GM19455 (cell line): ENCODE measurements around the gene CCDC33.

ENCODE experiments used
- ATAC-seq: cut with Tn5 transposase; IDR thresholded peaks from one replicate; pipeline ENCODE4 v1.9.1; 2021; ENCODE audit not compliant: unreplicated experiment

CCDC33 gene

DNA sequence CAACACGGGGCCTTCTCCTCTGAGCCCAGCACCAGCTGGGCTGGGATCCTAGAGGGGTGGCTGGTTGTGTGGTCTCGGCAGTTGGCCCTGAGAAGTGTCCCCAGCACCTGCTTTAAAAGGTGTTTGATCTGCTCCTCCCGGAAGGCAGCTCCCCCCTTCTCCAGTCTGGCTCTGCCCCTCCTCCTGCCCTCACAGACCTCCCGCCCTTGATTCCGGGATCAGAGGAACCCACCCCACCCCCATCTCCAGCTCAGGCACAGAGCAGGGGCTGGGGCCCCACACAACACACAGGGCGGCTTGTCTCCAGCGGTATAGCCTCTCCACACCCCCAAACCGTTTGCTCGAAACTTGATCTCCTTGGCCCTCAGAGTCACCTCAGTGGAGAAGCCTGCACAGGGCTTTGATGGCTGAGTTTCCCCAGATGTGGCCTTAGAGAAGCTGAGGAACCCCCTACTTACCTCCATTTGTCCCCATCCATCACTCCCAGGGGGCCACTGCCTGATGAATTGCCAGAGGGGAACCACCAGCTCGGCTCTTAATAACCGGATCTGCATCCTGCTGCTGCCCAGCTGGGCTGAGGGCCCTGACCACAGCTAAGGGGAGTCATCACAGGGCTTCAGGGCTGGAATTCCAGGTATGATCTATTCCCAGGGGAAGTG, 27.1 kb upstream of the CCDC33 start:
- ATAC-seq: no peak

DNA sequence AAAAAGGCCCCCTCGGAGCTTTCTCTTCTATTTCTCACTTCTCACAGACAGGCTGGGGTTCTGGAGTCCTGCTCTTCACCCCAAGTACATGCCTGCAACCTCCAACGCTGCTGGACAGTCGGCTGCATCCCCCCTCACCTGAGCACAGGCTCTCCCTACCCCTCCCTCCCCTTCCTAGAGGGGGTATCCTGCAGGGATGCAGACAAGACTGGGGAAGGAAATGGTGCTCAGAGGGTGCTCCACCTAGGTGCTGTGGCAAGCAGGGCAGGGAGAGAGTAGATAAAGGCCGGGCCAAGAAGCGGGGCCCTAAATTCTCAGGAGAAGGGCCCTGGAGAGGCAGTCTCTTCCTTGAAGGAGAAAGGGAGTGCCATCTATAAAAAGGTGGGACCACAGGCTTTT, 26.6 kb upstream of the CCDC33 start:
- no peak for ATAC-seq

DNA sequence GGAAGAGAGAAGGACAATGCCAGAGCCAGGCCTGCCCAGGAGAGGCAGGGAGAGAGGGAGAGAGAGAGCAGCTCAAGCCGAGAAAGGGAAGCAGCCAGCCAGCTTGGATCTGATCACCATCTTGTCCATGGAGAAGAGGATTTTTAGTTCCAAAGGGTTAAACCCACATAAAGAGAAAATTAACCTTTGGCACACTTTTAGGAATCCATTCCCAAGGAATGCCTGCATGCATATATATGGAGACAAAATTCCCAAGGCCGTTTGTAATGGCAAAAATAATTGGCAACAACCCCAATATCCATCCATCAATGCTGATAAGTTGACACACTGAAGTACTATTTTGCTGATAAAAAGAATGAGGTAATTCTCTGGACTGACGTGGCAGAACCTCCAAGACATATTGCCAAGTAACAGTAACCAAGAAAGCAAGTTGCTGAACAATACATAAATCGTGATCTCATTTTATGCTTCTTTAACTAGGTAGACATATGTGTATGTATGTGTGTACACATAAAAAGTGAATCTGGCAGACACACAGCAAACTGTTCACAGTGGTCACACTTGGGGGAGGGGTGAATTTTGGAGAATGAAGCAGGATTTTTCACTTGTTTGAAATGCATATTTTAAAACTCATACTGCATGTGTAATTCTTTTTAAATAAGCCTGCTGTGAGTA, 26.0 kb upstream of the CCDC33 start:
- ATAC-seq: no peak

DNA sequence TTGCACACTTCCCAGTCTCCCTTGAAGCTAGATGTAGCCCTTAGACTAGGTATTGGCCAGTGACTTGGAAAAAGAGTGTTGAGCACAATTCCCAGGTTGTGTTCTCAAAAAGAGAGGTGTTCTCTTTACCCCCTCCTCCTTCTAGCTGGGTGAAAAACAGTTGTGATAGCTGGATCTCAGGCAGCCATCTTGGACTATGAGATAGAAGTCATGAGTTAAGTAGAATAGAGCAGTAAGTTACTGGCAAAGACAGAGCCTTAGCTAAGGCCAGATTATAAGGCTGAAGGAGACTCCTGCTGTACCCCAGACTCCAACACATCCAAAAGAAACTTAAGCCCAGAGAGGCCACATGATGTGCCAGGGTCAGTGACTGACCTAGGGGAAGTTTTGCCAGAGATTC, 25.4 kb upstream of the CCDC33 start:
- ATAC-seq: no peak

DNA sequence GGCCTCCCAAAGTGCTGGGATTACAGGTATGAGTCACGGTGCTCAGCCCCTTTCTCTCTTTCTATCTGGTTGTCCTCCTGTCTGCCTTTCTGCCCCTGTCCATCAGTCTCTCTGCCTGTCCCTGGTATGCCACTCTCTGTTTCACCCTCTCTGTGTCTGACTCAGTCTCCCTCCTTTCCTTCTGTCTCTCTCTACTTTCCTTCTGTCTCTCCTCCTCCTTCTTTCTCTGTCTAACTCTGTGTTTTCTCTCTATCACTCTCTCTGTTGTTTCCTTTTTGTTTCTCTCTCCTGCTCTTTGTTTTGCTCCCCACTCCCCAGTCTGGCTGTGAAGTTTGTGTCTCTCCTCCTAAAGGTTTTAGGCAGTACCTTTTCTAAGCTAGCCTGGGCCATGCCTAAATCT, 24.5 kb upstream of the CCDC33 start:
- ATAC-seq: no peak

DNA sequence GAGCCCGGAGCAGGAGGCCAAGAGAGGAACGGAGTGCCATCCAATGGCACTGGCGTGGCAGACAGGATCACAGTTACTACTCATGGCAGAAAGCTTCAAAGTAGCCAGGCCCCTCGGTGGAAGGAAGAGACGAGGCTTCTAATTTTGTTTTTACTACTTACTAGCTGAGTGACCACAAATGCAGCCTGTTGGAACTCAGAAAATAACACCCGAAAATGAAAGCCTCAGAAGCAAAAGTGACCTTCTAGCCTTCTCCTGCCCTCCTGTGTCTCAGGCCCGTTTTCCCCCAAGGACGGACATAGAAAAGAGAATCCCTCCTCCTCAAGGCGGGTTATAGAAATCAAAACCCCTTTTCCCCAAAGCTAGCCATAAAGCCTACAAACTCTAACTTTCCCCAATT, 23.6 kb upstream of the CCDC33 start:
- no peak for ATAC-seq

DNA sequence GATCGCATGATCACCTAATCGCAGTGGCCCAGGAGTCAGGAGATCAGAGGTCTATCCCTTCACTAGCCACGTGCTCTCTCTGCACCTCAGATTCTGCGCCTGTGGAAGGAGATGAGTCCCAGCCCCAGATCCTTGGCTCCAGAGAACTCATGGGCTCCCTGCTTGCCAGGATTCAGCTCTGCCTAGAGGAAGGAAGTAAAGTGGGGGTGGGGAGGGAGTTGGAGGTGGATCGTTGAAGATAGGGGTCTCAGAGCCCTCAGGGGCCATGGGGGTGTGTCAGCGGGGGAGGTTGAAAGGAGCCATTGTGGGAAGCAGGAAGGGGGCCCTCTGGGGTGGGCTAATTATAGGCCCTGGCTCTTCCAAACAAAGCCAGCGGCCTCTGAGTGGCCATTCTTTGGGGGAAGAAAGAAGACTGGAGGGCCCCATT, 22.3 kb upstream of the CCDC33 start:
- no peak for ATAC-seq

DNA sequence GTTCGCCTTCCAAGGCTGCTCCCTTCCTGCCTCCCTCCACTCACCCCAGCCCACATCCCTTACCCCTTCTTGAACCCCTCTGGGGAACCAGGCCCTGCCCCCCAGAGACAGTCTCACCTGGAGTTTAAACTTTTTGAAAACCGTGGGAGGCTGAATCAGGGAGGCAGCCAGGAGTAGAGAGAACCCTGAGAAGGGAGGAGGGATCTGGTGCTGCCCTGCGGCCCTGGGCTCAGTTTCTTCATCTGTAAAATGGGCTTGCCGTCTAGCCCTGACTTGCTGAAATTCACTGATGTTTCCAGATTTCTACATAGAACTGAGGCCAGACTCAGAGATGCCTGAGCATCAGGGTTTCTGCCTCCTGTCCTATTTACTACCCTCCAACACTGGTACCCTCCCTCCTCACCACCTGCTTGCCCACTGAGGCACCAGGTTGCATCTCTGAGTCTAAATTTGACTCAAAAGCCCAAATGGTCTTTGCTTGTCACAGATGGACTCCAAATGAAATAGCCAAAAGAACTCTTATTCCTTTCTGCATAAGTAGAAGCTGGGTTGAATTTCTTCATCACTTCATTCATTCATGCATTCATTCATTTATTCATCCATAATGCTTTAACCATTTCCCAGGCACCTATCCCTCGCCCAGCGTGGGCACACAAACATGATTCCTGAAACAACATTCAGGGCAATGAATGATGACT, 21.7 kb upstream of the CCDC33 start:
- no peak for ATAC-seq

DNA sequence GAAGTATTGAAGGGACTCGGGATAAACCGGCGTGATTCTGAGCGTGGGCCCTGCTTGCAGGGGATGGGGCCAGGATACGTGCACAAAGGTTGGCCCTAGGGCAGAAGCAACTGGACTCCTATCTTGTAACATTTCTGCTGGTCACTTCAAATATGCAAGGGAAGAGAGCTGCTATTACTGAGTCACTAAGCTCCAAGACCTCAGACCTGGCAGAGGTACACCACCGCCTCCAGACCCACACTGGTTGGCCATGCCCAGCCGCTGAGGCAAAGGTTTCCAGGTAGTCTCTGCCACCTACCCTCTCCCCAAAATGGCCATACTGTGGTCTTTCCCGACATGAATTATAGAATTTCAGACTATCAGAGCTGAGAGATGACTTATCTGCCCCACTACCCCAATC, 20.2 kb upstream of the CCDC33 start:
- no peak for ATAC-seq

DNA sequence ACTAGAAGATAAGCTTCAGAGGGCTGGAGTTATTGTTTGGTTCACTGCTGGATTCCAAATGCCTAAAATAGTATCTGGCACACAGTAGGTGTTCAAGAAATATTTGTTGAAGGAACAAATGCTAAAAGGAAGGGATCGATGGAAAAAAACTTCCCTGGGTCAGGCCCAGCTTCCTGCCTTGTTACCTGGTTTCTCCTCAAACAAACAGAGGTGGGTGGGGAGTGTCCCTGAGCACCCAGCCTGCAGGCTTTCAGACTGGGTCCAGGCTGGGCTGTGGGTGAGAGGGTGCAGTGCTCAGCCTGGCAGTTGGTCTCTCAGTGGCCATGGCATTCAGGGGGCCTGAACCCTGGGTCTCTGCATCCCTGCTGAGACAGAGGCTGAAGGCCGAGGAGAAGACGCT, 19.2 kb upstream of the CCDC33 start:
- no peak for ATAC-seq

DNA sequence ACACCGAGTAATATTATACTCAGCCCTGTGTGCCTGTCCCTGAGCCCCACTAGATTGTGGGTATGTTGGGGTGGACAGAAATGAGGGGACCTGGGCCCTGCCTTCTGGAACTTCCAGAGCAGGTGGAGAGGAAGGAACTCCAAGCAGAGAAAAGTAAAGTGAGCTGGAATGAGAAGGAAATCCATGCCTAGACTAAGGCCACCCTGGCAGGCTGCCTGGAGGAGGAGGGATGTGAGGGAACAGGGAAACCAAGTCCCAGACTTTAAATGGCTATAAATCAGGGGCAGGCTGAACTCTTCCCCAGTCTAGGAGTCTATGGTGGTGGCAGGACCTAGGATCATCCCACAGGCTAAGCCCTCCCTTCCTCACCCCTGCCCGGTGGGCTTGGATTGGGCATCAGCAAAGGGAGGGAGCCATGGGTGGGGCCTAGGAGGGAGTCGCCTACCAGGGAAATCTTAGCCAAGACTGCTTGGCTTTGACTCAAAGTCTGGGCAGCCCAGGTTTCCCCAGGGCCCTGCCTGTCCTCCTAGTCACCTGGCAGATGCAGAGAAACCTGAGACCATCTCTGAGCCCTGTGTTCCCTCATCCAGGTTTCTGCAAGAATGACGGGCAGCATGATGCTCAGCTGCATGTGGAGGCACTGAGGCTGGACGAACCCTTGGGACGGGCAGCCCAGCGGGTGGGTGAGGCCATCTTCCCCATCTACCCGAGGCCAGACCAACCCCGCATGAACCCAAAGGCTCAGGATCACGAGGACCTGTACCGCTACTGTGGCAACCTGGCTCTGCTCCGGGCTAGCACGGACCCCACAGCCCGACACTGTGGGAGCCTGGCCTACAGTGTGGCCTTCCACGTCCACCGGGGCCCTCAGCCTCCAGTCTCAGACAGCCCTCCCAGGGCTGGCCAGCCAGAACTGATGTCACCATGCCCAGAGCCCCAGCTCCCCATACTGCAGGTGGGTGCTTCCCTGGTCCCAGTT, 17.9 kb upstream of the CCDC33 start:
- no peak for ATAC-seq

DNA sequence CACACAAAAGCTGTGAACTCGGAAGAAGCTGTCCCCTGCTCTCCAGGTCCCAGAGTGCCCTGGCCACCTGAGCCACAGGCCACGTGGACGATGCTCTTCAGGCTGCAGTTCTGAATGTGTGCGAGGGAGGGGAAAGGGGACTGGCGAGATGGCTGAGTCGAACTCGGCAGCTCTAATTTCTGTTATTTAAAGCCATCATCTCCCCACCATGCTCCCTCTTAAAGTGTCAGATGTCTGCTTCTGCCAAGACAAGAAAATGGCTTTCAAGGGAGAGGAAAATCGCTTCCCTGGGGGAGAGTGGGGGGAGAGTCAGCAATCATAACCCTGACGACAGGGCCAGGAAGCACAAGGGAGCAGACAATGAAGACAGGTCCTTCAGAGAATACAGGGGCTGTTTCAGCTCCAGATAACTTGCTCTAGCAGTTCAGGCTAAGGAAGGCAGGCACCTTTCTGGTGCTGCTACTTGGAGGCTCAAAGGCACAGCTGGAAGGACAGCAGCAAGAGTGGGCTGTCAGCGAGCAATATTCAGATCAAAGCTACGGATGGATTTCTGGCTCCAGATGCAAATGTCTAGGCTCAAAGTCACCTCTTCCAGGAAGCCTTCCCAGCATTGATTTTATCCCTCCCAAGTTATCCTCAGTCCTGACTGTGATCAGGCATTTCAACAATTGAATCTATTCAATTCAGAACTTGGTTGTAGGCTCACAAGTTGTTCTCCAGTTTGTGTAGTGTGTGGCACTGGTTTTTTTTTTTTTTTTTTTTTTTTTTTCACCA, 15.5 kb upstream of the CCDC33 start:
- no peak for ATAC-seq

DNA sequence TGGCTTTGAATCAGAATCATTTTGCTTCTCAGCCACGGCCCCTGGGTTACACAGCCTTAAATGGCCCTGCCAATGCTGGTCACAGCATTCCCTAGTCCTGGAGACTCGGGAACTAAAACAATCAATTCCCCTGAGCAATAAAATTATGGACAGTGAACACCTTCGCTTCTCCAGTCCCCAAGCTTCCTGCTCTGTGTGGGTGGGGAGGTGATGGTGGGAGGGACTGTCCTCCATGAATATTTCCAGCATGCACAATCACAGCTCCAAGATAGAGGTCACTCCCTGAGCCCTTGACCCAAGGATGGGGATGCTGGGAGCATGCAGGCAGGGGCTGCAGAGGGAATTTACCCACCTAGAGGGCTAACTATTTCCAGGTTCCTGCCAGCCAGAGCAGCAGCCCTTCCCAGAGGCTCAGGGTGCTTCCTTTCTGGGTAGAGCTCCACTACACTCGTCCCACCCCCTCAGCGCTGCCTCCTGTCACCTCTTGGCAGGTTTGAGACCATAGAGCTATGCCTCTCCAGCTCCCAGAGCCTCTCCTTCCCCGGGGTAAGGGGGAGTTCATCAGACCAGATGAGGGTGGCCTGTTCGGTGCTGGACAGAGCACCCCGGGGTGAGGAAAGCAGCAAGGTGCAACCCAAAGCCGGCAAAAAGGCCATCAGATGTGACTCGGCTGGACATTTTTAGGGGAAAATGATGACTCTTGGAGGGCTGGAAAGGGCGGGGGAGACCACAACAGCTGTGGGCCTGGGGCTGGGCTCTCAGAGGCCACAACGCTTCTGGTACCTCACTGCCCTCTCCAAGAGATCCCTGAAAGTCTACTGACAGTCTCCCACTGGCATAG, 14.5 kb upstream of the CCDC33 start:
- no peak for ATAC-seq

DNA sequence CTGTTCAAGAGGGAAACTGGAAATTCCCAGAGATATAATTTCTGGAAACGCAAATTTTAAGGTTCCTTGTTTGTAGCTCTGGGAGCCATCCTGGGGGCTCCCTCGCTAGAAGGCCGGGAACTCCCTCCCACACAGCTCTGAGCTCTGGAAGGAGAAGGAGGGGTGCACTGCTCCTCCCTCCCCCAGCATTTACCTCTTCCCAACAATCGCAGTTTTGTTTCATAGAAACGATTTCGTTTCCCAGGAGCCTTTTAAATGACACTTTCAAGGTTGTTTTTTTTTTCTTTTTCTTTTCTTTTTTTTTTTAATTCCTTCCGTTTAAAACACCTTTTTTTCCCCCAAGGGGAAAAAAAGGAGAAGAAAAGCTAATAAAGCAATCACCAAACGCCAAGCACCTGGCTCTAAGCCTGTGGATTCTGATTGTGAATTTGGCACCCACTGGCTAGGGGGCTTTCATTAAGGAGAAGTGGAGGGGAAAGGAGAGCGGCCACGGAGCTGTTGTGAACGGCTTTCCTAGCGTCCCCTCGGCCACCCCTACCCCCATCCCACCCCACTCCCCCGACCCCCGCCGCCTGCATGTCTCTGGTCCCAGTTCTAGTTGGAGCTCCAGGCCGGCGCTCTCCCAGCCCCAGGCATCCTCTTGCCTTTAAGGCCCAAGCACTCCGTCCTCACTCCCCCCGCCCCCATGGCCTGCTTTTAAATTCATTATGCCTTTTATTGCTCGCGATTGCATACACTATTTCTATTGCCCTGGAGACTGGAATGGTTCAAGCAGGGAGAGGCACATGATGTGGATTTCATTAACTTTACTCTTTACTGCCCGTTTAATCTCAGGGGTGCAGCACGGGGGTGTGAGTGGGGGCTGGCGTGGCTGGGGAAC, 13.6 kb upstream of the CCDC33 start:
- no peak for ATAC-seq

DNA sequence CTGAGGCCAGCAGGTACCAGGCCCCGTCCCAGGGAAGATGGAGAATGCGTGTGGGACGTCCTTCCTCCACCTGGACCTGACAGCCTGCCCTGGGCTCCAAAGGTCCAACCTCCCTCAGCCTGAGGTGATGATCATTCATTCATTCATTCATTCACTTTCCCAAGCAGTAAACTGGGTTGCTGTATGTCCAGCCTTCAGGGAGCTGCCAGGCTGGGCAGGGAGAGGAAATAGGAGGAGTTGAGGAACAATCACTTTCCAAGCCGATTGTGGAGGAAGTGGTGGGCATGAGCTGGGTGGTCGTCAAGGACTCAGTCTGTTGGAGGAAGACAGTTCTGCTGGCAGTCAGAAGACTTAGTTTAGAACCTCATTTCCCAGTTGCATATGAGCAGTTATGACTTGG, 10.2 kb upstream of the CCDC33 start:
- ATAC-seq: no peak

DNA sequence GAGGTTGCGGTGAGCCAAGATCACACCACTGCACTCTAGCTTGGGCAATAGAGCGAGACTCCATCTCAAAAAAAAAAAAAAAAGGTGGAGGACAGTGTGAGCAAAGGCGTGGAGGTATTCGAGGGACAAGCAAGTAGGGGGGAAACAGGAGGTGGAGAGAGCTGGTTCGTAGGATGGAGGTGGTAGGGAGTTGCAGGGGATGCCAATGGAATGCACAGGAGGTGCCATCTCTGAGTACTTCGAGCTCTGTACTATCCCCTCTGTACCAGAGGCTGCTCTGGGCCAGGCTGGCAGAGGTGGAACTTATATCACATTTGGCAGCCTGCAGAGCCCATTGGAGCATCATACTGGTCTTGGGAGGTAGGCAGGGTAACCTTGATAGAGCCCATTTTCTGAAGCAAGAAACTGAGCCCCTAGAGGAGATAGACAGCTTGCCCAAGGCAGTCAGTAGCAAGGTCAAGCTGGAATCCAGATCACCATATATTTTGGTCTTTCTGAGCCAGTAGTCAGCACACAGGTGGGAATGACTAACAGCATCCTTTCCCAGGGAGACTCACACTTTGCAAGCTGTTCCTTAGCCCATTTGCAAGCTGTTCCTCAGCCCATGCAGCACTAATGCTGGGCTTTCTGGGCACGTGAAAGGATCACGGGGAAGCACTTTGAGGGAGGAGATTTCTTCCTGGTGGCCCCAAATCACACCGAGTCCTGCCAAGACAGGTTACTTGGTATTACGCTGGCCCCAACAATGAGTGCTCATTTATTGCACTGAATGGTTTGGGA, 9.2 kb upstream of the CCDC33 start:
- ATAC-seq: no peak

DNA sequence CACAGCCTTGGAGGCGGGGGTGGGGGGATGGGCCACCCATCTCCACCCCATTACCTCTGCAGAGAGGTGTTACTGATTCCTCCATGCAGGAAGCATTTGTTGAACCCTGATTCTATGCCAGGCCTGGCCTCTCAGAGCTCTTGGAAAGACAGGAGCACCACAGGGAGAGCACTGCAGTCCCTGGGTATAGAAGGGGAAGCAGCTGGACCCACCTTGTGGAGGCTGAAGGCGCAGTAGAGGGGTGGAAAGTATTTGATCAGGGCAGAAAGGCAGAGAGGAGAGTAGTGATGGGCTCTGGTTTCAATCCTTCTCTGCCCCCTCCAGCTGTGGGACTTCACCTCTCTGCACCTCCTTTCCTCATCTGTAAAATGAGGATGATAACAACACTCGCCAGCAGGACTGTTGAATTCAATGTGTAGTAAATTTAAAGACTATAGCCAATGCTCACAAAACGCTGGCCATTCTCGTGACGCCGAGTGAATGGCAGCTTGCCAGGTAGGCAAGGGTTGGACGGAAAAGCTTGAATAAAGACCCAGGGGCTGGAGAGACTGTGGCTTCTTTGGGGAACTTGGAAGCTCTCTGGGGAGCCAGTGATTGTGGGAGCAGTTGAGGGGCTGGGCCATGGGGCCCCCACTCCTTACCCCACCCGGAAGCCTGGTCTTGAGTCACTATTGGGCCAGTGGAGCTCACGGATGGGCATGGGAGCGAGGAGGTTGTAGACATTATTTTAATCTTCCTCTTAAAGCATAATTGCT, 8.0 kb upstream of the CCDC33 start:
- ATAC-seq: no peak
